A549 (cell line): ENCODE results near the gene SNRPN.
"Not testable (repeated sequence)": the region's sequence is repeated elsewhere in the genome, so short reads cannot be mapped to it uniquely, and the experiment has no call there.

ENCODE experiments used
- BHLHE40 ChIP-seq: IDR thresholded peaks from 2 replicates; pipeline ENCODE4 v1.6.1; 2012; ENCODE audit warnings: low read depth, low read length, inconsistent platforms
- CBX2 ChIP-seq: fragments of 200-600 bp; sonication (generic); IDR thresholded peaks from 2 replicates; pipeline ENCODE4 v1.6.1; 2016; ENCODE audit warnings: low read depth, mild to moderate bottlenecking, borderline replicate concordance
- CHD2 ChIP-seq: fragments of 150-350 bp; IDR thresholded peaks from 2 replicates; pipeline ENCODE4 v1.6.1; 2014; ENCODE audit warnings: low read length; ENCODE audit not compliant: partially characterized antibody
- EP300 ChIP-seq, 2 experiments: fragments of >200 bp; sonication (Bioruptor Twin); formaldehyde crosslinking; IDR thresholded peaks; 2 replicates in 1 of 2; 3 replicates in 1 of 2; pipeline ENCODE4 v1.6.1; 2016 to 2017
- JUNB ChIP-seq: fragments of >200 bp; sonication (Bioruptor Twin); formaldehyde crosslinking; IDR thresholded peaks from 2 replicates; pipeline ENCODE4 v1.6.1; 2016
- KDM1A ChIP-seq: fragments of 200-600 bp; sonication (generic); IDR thresholded peaks from 2 replicates; pipeline ENCODE4 v1.6.1; 2016; ENCODE audit warnings: low read depth, mild to moderate bottlenecking
- POLR2A ChIP-seq: IDR thresholded peaks from 2 replicates; pipeline ENCODE4 v1.6.1; 2012; ENCODE audit warnings: mild to moderate bottlenecking, low read length
- RAD21 ChIP-seq, 2 experiments: fragments of >200 bp in 1 of 2; sonication (Bioruptor Twin) in 1 of 2; formaldehyde crosslinking in 1 of 2; IDR thresholded peaks in 1 of 2; conservative IDR thresholded peaks in 1 of 2; 2 replicates in 1 of 2; 3 replicates in 1 of 2; pipeline ENCODE4 v1.6.1; 2012 to 2018; ENCODE audit warnings: inconsistent platforms in 1 of 2
- RCOR1 ChIP-seq: fragments of 150-350 bp; IDR thresholded peaks from 2 replicates; pipeline ENCODE4 v1.6.1; 2014; ENCODE audit warnings: antibody characterized with exemption, low read length, low read depth
- RFX5 ChIP-seq: fragments of 450-650 bp; IDR thresholded peaks from 2 replicates; pipeline ENCODE4 v1.7.1; 2014; ENCODE audit warnings: antibody characterized with exemption, mild to moderate bottlenecking, moderate library complexity
- SREBF2 ChIP-seq: fragments of 450-650 bp; IDR thresholded peaks from 2 replicates; pipeline ENCODE4 v1.6.1; 2014; ENCODE audit warnings: mild to moderate bottlenecking, moderate library complexity
- TF ChIP-seq, protein P1 (sequence below): fragments of >200 bp; sonication (Bioruptor Twin); formaldehyde crosslinking; IDR thresholded peaks from 3 replicates; pipeline ENCODE4 v1.5.1; 2016
- TF ChIP-seq, protein P2 (sequence below): IDR thresholded peaks from 2 replicates; pipeline ENCODE4 v1.6.1; 2012

DNA sequence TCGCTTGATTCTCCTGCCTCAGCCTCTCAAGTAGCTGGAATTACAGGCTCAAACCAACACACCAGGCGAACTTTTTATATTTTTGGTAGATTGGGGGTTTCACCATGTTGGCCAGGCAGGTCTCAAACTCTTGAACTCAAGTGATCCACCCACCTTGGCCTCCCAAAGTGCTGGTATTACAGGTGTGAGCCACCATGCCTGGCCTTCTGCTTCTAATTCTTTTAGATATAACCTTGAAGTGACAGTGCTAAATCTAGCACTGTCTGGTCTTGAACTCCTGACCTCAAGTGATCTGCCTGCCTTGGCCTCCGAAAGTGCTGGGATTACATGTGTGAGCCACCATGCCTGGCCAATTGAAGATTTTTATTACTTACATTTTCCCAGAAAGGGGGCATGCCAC lies 16.6 kb upstream of the SNRPN start:
- not testable (repeated sequence) for TF ChIP-seq BHLHE40; KDM1A; JUNB; RAD21 (conservative IDR thresholded peaks at IDR 0.05 in 1 of 2, IDR thresholded peaks at IDR 0.05 in 1 of 2); RCOR1; RFX5; SREBF2; EP300 (IDR thresholded peaks at IDR 0.05); POLR2A; CBX2; CHD2
- TF ChIP-seq, protein P1, sequence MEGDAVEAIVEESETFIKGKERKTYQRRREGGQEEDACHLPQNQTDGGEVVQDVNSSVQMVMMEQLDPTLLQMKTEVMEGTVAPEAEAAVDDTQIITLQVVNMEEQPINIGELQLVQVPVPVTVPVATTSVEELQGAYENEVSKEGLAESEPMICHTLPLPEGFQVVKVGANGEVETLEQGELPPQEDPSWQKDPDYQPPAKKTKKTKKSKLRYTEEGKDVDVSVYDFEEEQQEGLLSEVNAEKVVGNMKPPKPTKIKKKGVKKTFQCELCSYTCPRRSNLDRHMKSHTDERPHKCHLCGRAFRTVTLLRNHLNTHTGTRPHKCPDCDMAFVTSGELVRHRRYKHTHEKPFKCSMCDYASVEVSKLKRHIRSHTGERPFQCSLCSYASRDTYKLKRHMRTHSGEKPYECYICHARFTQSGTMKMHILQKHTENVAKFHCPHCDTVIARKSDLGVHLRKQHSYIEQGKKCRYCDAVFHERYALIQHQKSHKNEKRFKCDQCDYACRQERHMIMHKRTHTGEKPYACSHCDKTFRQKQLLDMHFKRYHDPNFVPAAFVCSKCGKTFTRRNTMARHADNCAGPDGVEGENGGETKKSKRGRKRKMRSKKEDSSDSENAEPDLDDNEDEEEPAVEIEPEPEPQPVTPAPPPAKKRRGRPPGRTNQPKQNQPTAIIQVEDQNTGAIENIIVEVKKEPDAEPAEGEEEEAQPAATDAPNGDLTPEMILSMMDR: not testable (repeated sequence)
- TF ChIP-seq, protein P2, sequence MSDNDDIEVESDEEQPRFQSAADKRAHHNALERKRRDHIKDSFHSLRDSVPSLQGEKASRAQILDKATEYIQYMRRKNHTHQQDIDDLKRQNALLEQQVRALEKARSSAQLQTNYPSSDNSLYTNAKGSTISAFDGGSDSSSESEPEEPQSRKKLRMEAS: not testable (repeated sequence)
